SK-N-SH treated with all-trans-retinoic acid at 6 μM for 48 hours (cell line): Measurements from ENCODE around the gene ADH1C.

Experiments used
- ATAC-seq: fragments of 200-7000 bp; cut with Tn5 transposase; 3 replicates; pipeline ENCODE4 v1.9.1; 2020; ENCODE audit warnings: mild to moderate bottlenecking, moderate library complexity
- ARNTL ChIP-seq: fragments of 450-650 bp; formaldehyde crosslinking; IDR thresholded peaks from 2 replicates; pipeline ENCODE4 v1.5.0; 2020; ENCODE audit warnings: low read depth, mild to moderate bottlenecking, moderate library complexity, borderline replicate concordance
- CSDC2 ChIP-seq: fragments of 250-450 bp; sonication (Bioruptor Pico); IDR thresholded peaks from 2 replicates; pipeline ENCODE4 v1.5.0; 2020; ENCODE audit warnings: mild to moderate bottlenecking, moderate library complexity
- ESRRG ChIP-seq: fragments of 250-450 bp; sonication (Bioruptor Pico); IDR thresholded peaks from 2 replicates; pipeline ENCODE4 v1.6.1; 2021; ENCODE audit warnings: mild to moderate bottlenecking
- GLIS3 ChIP-seq: fragments of 250-450 bp; sonication (Bioruptor Pico); IDR thresholded peaks from 2 replicates; pipeline ENCODE4 v1.5.0; 2020; ENCODE audit warnings: mild to moderate bottlenecking, moderate library complexity
- ISL1 ChIP-seq: fragments of 250-450 bp; sonication (Bioruptor Pico); IDR thresholded peaks from 2 replicates; pipeline ENCODE4 v2.1.2; 2022; ENCODE audit warnings: mild to moderate bottlenecking, moderate library complexity
- OSR1 ChIP-seq: fragments of 250-450 bp; sonication (Bioruptor Pico); IDR thresholded peaks from 2 replicates; pipeline ENCODE4 v1.8.0; 2022; ENCODE audit warnings: moderate library complexity, mild to moderate bottlenecking, inconsistent platforms
- PPARA ChIP-seq: fragments of 250-450 bp; sonication (Bioruptor Pico); IDR thresholded peaks from 2 replicates; pipeline ENCODE4 v1.5.0; 2020; ENCODE audit warnings: mild to moderate bottlenecking, borderline replicate concordance
- RARB ChIP-seq: fragments of 250-450 bp; sonication (Bioruptor Pico); IDR thresholded peaks from 2 replicates; pipeline ENCODE4 v1.8.0; 2021; ENCODE audit warnings: mild to moderate bottlenecking, moderate library complexity
- SNAI2 ChIP-seq: fragments of 250-450 bp; sonication (Bioruptor Pico); IDR thresholded peaks from 2 replicates; pipeline ENCODE4 v1.5.0; 2020; ENCODE audit warnings: mild to moderate bottlenecking, moderate library complexity
- TCF4 ChIP-seq: fragments of 250-450 bp; sonication (Bioruptor Pico); IDR thresholded peaks from 2 replicates; pipeline ENCODE4 v1.8.0; 2021; ENCODE audit warnings: mild to moderate bottlenecking, moderate library complexity, borderline replicate concordance
- TOX ChIP-seq: fragments of 250-450 bp; sonication (Bioruptor Pico); IDR thresholded peaks from 2 replicates; pipeline ENCODE4 v1.8.0; 2021; ENCODE audit warnings: mild to moderate bottlenecking, moderate library complexity, borderline replicate concordance
- ZC3H10 ChIP-seq: fragments of 250-450 bp; sonication (Bioruptor Pico); IDR thresholded peaks from 2 replicates; pipeline ENCODE4 v1.5.1; 2021; ENCODE audit warnings: mild to moderate bottlenecking, moderate library complexity
- ZFP3 ChIP-seq: fragments of 250-450 bp; sonication (Bioruptor Pico); IDR thresholded peaks from 2 replicates; pipeline ENCODE4 v1.5.0; 2020; ENCODE audit warnings: mild to moderate bottlenecking, moderate library complexity
- ZFP30 ChIP-seq: fragments of 450-650 bp; formaldehyde crosslinking; IDR thresholded peaks from 2 replicates; pipeline ENCODE4 v1.5.0; 2022; ENCODE audit warnings: mild to moderate bottlenecking, moderate library complexity
- ZNF565 ChIP-seq: fragments of 450-650 bp; formaldehyde crosslinking; conservative IDR thresholded peaks from 2 replicates; pipeline ENCODE4 v1.5.0; 2020; ENCODE audit warnings: low read depth, mild to moderate bottlenecking, moderate library complexity
- ZNF70 ChIP-seq: fragments of 450-650 bp; formaldehyde crosslinking; IDR thresholded peaks from 2 replicates; pipeline ENCODE4 v1.5.0; 2020; ENCODE audit warnings: mild to moderate bottlenecking, moderate library complexity
- ZNF8 ChIP-seq: fragments of 450-650 bp; formaldehyde crosslinking; IDR thresholded peaks from 2 replicates; pipeline ENCODE4 v1.5.0; 2020; ENCODE audit warnings: mild to moderate bottlenecking, moderate library complexity
- TF ChIP-seq, protein P1 (sequence below): fragments of 250-450 bp; sonication (Bioruptor Pico); IDR thresholded peaks from 2 replicates; pipeline ENCODE4 v1.8.0; 2021; ENCODE audit warnings: low read depth, mild to moderate bottlenecking, moderate library complexity, borderline replicate concordance
- TF ChIP-seq, protein P2 (sequence below): fragments of 250-450 bp; sonication (Bioruptor Pico); IDR thresholded peaks from 2 replicates; pipeline ENCODE4 v1.8.0; 2020; ENCODE audit warnings: mild to moderate bottlenecking, moderate library complexity, borderline replicate concordance
- TF ChIP-seq, protein P3 (sequence below): fragments of 250-450 bp; sonication (Bioruptor Pico); IDR thresholded peaks from 2 replicates; pipeline ENCODE4 v1.5.1; 2020; ENCODE audit warnings: low read depth, mild to moderate bottlenecking, moderate library complexity
- TF ChIP-seq, protein P4 (sequence below): fragments of 250-450 bp; sonication (Bioruptor Pico); IDR thresholded peaks from 2 replicates; pipeline ENCODE4 v1.5.1; 2021; ENCODE audit warnings: mild to moderate bottlenecking, moderate library complexity

The ADH1C gene

DNA sequence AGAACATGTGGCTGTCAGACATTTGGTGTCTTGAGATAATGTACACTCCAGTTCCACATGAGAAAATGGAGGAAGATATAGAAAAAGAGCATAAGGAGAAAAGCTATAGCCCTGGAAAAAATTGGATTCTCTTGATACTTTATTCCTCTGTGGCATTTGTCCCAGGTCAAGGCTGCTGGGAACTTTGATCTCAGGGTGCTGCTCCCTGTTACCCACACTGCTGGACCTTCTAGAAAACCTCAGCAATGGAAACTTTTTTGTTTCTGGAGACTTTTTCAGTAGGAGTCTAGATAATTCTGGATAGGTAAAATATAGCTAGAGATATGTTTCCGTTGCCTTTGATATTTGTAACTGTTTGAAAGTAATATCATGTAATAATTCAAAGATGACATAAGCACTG is 11.1 kb downstream of the ADH1C start (continued):
- TF ChIP-seq, protein P1, sequence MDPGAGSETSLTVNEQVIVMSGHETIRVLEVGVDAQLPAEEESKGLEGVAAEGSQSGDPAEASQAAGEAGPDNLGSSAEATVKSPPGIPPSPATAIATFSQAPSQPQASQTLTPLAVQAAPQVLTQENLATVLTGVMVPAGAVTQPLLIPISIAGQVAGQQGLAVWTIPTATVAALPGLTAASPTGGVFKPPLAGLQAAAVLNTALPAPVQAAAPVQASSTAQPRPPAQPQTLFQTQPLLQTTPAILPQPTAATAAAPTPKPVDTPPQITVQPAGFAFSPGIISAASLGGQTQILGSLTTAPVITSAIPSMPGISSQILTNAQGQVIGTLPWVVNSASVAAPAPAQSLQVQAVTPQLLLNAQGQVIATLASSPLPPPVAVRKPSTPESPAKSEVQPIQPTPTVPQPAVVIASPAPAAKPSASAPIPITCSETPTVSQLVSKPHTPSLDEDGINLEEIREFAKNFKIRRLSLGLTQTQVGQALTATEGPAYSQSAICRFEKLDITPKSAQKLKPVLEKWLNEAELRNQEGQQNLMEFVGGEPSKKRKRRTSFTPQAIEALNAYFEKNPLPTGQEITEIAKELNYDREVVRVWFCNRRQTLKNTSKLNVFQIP (CRISPR knock-in tag): no peak
- TF ChIP-seq ZFP30 (CRISPR knock-in tag) (no peak), TCF4 (CRISPR knock-in tag) (no peak), CSDC2 (CRISPR knock-in tag) (no peak)

DNA sequence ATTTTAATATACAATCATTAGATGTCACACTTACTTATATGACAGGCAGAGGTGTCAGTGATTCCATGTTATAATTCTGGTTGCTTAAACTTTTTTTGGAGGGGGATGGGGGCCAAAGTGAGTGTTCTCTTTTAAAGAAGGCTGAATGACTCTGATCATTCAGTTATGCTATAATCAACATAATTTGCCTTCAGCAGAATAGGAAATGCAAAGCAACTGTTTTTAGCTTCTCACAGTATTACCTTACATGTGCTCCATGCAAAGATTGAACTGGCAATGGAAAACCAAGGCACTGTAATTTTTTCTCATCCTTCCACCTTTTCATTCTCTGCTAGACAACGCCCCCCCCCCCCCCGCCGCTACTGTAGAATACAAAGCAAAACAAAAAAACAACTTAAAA is 13.4 kb downstream of the ADH1C start:
- no peak for ATAC-seq
- TF ChIP-seq ZNF70 (CRISPR knock-in tag) (no peak), ZNF8 (CRISPR knock-in tag) (no peak), GLIS3 (CRISPR knock-in tag) (no peak), ZC3H10 (CRISPR knock-in tag) (no peak), ARNTL (CRISPR knock-in tag) (no peak), PPARA (CRISPR knock-in tag) (no peak), CSDC2 (CRISPR knock-in tag) (no peak), ESRRG (CRISPR knock-in tag) (no peak), TCF4 (CRISPR knock-in tag) (no peak), SNAI2 (CRISPR knock-in tag) (no peak), RARB (CRISPR knock-in tag) (no peak), ZNF565 (no peak), ISL1 (CRISPR knock-in tag) (no peak)
- TF ChIP-seq, protein P1 (CRISPR knock-in tag): no peak
- TF ChIP-seq, protein P2, sequence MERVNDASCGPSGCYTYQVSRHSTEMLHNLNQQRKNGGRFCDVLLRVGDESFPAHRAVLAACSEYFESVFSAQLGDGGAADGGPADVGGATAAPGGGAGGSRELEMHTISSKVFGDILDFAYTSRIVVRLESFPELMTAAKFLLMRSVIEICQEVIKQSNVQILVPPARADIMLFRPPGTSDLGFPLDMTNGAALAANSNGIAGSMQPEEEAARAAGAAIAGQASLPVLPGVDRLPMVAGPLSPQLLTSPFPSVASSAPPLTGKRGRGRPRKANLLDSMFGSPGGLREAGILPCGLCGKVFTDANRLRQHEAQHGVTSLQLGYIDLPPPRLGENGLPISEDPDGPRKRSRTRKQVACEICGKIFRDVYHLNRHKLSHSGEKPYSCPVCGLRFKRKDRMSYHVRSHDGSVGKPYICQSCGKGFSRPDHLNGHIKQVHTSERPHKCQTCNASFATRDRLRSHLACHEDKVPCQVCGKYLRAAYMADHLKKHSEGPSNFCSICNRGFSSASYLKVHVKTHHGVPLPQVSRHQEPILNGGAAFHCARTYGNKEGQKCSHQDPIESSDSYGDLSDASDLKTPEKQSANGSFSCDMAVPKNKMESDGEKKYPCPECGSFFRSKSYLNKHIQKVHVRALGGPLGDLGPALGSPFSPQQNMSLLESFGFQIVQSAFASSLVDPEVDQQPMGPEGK (CRISPR knock-in tag): no peak
- TF ChIP-seq, protein P3, sequence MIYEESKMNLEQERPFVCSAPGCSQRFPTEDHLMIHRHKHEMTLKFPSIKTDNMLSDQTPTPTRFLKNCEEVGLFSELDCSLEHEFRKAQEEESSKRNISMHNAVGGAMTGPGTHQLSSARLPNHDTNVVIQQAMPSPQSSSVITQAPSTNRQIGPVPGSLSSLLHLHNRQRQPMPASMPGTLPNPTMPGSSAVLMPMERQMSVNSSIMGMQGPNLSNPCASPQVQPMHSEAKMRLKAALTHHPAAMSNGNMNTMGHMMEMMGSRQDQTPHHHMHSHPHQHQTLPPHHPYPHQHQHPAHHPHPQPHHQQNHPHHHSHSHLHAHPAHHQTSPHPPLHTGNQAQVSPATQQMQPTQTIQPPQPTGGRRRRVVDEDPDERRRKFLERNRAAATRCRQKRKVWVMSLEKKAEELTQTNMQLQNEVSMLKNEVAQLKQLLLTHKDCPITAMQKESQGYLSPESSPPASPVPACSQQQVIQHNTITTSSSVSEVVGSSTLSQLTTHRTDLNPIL (CRISPR knock-in tag): no peak

DNA sequence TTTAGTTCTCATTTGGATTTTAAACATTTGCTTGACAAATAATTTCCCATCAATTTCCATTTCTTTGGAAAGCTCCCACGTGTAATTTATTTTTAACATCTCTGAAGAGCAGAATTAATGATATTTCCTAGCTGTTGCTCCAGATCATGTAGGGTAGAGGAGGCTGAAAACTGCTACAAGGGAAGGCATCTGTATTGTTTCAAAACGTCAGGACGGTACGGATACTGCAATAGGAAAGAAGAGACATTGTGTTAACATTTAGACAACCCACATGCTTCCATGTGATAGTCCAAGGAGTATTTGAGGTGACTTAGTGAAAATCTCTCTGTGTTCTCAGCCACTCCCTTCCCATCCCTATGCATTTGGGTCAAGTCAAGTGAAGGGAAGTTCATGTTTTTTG is 16.0 kb downstream of the ADH1C start:
- TF ChIP-seq ARNTL (CRISPR knock-in tag): no peak
- TF ChIP-seq ZNF8 (CRISPR knock-in tag): no peak
- ATAC-seq: no peak

DNA sequence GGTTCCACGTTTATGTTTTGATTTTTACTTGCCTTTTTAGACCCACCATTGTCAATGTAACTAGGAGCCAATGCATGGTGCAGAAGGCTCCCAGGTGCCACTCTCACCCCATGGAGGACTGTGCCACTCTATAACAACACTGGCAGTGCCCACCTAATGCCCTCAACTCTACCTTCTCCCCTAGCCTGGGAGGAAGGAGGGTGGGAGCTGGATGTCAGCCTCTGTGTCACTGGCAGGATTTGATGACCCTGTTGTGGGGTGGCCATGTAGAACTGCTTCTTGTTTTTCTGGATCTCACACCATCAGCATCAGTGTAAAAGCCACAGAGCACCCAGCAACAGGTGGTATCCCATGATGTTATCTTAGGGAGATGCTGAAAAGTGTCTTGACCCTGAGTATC is 17.7 kb downstream of the ADH1C start:
- no peak for ATAC-seq
- TF ChIP-seq OSR1 (CRISPR knock-in tag): no peak
- TF ChIP-seq TOX (CRISPR knock-in tag): no peak
- no peak for TF ChIP-seq GLIS3 (CRISPR knock-in tag)
- no peak for TF ChIP-seq ZFP30 (CRISPR knock-in tag)
- TF ChIP-seq RARB (CRISPR knock-in tag): no peak
- TF ChIP-seq TCF4 (CRISPR knock-in tag): no peak
- TF ChIP-seq, protein P1 (CRISPR knock-in tag): no peak
- TF ChIP-seq ZFP3 (CRISPR knock-in tag): no peak
- TF ChIP-seq ZC3H10 (CRISPR knock-in tag): no peak
- TF ChIP-seq SNAI2 (CRISPR knock-in tag): no peak
- no peak for TF ChIP-seq CSDC2 (CRISPR knock-in tag)
- TF ChIP-seq, protein P3 (CRISPR knock-in tag): no peak
- TF ChIP-seq, protein P4, sequence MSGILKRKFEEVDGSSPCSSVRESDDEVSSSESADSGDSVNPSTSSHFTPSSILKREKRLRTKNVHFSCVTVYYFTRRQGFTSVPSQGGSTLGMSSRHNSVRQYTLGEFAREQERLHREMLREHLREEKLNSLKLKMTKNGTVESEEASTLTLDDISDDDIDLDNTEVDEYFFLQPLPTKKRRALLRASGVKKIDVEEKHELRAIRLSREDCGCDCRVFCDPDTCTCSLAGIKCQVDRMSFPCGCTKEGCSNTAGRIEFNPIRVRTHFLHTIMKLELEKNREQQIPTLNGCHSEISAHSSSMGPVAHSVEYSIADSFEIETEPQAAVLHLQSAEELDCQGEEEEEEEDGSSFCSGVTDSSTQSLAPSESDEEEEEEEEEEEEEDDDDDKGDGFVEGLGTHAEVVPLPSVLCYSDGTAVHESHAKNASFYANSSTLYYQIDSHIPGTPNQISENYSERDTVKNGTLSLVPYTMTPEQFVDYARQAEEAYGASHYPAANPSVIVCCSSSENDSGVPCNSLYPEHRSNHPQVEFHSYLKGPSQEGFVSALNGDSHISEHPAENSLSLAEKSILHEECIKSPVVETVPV: no peak
- no peak for TF ChIP-seq PPARA (CRISPR knock-in tag)
- TF ChIP-seq ARNTL (CRISPR knock-in tag): no peak
- no peak for TF ChIP-seq ISL1 (CRISPR knock-in tag)
- TF ChIP-seq ESRRG (CRISPR knock-in tag): no peak
- TF ChIP-seq ZNF8 (CRISPR knock-in tag): no peak
- TF ChIP-seq, protein P2 (CRISPR knock-in tag): no peak
- TF ChIP-seq, all 23 proteins: peak for 0
